ENCODE data around the gene ALG11. TPM values are rescaled to one million over a fixed set of nuclear protein-coding genes. Genes with fewer than 3 reads are reported as not detected.

The ALG11 gene
- total and polyA plus RNA-seq, 2 experiments from 2014 or later = 36.9 to 40.1 TPM

- DNase-seq (ENCODE audit: low spot score) (no peak), ATAC-seq (no peak)
- Mint-ChIP-seq H3K36me3 (ENCODE audit: low read depth) (no peaks in the 10 kb centered on the region), H3K9me3 (no peaks in the 10 kb centered on the region), H3K27me3 (ENCODE audit: insufficient read depth, low read depth, poor library complexity) (peaks cover 1% of the 10 kb centered on the region), H3K4me1 (peaks cover 4% of the 10 kb centered on the region), H3K4me3 (no peak overlapping the region), H3K27ac (no peak overlapping the region)
- no peak overlapping the region for H2AFZ ChIP-seq
- no peak overlapping the region for H3K4me3 ChIP-seq
- no peaks in the 10 kb centered on the region for H3K79me2 ChIP-seq (replicated peaks; ENCODE audit: insufficient read depth)
- H3K27ac ChIP-seq (ENCODE audit: low read depth) = no peak overlapping the region
- H3K4me2 ChIP-seq = no peak overlapping the region
- no peaks in the 10 kb centered on the region; the same call in 1 of the 2 replicates for H3K9me2 ChIP-seq (ENCODE audit: insufficient read depth)
- TF ChIP-seq CREB1 (CRISPR knock-in tag; IDR thresholded peaks at IDR 0.05; ENCODE audit: low read depth) = no peak
- no peak for TF ChIP-seq ZNF331 (CRISPR knock-in tag; IDR thresholded peaks at IDR 0.05; ENCODE audit: low read depth)
- TF ChIP-seq STAT1 (IDR thresholded peaks at IDR 0.05; ENCODE audit: unreplicated experiment) = no peak
- TF ChIP-seq NANOG (IDR thresholded peaks at IDR 0.05; ENCODE audit: borderline replicate concordance) = no peak
- no peak for TF ChIP-seq EZH2 (IDR thresholded peaks at IDR 0.05; ENCODE audit: low read depth, unreplicated experiment)
- no peak for TF ChIP-seq ETS1 (IDR thresholded peaks at IDR 0.05)
- TF ChIP-seq JUNB (IDR thresholded peaks at IDR 0.05; ENCODE audit: unreplicated experiment) = no peak
- TF ChIP-seq EZH2phosphoT487 (IDR thresholded peaks at IDR 0.05; ENCODE audit: unreplicated experiment) = no peak
- TF ChIP-seq POLR2AphosphoS5 (IDR thresholded peaks at IDR 0.05; ENCODE audit: low read depth) = no peak
- TF ChIP-seq, protein P1, sequence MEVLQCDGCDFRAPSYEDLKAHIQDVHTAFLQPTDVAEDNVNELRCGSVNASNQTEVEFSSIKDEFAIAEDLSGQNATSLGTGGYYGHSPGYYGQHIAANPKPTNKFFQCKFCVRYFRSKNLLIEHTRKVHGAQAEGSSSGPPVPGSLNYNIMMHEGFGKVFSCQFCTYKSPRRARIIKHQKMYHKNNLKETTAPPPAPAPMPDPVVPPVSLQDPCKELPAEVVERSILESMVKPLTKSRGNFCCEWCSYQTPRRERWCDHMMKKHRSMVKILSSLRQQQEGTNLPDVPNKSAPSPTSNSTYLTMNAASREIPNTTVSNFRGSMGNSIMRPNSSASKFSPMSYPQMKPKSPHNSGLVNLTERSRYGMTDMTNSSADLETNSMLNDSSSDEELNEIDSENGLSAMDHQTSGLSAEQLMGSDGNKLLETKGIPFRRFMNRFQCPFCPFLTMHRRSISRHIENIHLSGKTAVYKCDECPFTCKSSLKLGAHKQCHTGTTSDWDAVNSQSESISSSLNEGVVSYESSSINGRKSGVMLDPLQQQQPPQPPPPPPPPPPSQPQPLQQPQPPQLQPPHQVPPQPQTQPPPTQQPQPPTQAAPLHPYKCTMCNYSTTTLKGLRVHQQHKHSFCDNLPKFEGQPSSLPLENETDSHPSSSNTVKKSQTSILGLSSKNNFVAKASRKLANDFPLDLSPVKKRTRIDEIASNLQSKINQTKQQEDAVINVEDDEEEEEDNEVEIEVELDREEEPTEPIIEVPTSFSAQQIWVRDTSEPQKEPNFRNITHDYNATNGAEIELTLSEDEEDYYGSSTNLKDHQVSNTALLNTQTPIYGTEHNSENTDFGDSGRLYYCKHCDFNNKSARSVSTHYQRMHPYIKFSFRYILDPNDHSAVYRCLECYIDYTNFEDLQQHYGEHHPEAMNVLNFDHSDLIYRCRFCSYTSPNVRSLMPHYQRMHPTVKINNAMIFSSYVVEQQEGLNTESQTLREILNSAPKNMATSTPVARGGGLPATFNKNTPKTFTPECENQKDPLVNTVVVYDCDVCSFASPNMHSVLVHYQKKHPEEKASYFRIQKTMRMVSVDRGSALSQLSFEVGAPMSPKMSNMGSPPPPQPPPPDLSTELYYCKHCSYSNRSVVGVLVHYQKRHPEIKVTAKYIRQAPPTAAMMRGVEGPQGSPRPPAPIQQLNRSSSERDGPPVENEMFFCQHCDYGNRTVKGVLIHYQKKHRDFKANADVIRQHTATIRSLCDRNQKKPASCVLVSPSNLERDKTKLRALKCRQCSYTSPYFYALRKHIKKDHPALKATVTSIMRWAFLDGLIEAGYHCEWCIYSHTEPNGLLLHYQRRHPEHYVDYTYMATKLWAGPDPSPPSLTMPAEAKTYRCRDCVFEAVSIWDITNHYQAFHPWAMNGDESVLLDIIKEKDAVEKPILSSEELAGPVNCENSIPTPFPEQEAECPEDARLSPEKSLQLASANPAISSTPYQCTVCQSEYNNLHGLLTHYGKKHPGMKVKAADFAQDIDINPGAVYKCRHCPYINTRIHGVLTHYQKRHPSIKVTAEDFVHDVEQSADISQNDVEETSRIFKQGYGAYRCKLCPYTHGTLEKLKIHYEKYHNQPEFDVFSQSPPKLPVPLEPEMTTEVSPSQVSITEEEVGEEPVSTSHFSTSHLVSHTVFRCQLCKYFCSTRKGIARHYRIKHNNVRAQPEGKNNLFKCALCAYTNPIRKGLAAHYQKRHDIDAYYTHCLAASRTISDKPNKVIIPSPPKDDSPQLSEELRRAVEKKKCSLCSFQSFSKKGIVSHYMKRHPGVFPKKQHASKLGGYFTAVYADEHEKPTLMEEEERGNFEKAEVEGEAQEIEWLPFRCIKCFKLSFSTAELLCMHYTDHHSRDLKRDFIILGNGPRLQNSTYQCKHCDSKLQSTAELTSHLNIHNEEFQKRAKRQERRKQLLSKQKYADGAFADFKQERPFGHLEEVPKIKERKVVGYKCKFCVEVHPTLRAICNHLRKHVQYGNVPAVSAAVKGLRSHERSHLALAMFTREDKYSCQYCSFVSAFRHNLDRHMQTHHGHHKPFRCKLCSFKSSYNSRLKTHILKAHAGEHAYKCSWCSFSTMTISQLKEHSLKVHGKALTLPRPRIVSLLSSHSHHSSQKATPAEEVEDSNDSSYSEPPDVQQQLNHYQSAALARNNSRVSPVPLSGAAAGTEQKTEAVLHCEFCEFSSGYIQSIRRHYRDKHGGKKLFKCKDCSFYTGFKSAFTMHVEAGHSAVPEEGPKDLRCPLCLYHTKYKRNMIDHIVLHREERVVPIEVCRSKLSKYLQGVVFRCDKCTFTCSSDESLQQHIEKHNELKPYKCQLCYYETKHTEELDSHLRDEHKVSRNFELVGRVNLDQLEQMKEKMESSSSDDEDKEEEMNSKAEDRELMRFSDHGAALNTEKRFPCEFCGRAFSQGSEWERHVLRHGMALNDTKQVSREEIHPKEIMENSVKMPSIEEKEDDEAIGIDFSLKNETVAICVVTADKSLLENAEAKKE (CRISPR knock-in tag; IDR thresholded peaks at IDR 0.05) = no peak
- TF ChIP-seq ZNF114 (CRISPR knock-in tag; IDR thresholded peaks at IDR 0.05) = no peak
- TF ChIP-seq, protein P2, sequence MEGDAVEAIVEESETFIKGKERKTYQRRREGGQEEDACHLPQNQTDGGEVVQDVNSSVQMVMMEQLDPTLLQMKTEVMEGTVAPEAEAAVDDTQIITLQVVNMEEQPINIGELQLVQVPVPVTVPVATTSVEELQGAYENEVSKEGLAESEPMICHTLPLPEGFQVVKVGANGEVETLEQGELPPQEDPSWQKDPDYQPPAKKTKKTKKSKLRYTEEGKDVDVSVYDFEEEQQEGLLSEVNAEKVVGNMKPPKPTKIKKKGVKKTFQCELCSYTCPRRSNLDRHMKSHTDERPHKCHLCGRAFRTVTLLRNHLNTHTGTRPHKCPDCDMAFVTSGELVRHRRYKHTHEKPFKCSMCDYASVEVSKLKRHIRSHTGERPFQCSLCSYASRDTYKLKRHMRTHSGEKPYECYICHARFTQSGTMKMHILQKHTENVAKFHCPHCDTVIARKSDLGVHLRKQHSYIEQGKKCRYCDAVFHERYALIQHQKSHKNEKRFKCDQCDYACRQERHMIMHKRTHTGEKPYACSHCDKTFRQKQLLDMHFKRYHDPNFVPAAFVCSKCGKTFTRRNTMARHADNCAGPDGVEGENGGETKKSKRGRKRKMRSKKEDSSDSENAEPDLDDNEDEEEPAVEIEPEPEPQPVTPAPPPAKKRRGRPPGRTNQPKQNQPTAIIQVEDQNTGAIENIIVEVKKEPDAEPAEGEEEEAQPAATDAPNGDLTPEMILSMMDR (conservative IDR thresholded peaks at IDR 0.05; ENCODE audit: low read depth in 2 of 2) = no peak
- TF ChIP-seq, protein P3, sequence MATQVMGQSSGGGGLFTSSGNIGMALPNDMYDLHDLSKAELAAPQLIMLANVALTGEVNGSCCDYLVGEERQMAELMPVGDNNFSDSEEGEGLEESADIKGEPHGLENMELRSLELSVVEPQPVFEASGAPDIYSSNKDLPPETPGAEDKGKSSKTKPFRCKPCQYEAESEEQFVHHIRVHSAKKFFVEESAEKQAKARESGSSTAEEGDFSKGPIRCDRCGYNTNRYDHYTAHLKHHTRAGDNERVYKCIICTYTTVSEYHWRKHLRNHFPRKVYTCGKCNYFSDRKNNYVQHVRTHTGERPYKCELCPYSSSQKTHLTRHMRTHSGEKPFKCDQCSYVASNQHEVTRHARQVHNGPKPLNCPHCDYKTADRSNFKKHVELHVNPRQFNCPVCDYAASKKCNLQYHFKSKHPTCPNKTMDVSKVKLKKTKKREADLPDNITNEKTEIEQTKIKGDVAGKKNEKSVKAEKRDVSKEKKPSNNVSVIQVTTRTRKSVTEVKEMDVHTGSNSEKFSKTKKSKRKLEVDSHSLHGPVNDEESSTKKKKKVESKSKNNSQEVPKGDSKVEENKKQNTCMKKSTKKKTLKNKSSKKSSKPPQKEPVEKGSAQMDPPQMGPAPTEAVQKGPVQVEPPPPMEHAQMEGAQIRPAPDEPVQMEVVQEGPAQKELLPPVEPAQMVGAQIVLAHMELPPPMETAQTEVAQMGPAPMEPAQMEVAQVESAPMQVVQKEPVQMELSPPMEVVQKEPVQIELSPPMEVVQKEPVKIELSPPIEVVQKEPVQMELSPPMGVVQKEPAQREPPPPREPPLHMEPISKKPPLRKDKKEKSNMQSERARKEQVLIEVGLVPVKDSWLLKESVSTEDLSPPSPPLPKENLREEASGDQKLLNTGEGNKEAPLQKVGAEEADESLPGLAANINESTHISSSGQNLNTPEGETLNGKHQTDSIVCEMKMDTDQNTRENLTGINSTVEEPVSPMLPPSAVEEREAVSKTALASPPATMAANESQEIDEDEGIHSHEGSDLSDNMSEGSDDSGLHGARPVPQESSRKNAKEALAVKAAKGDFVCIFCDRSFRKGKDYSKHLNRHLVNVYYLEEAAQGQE (IDR thresholded peaks at IDR 0.05; ENCODE audit: unreplicated experiment) = no peak
- H3K36me3 ChIP-seq (ENCODE audit: insufficient read depth) = no peaks in the 10 kb centered on the region
- H3F3A ChIP-seq (replicated peaks; ENCODE audit: low read depth) = no peaks in the 10 kb centered on the region
- no peaks in the 10 kb centered on the region; the same call in 1 of the 2 replicates for H4K20me1 ChIP-seq (replicated peaks; ENCODE audit: insufficient read depth)
- H3K27me3 ChIP-seq (ENCODE audit: insufficient read depth) = no peaks in the 10 kb centered on the region
- H3K4me1 ChIP-seq (ENCODE audit: insufficient read depth) = peaks cover 7% of the 10 kb centered on the region; the same call in 1 of the 2 replicates
Measured at GRCh38 chr13:51977625-51978024, 34.6 kb upstream of the ALG11 start.
